OCI-LY1 (cell line): ENCODE results near the gene ULK4.

Experiments used
- EZH2 ChIP-seq: fragments of 200-600 bp; sonication (generic), shearing (Covaris generic); IDR thresholded peaks from 2 replicates; pipeline ENCODE4 v1.8.0; 2017; ENCODE audit warnings: borderline replicate concordance, mixed run types, mild to moderate bottlenecking, antibody characterized with exemption, low read length, moderate library complexity, mixed read lengths
- TF ChIP-seq, protein P1 (sequence below): fragments of 200-600 bp; sonication (generic), shearing (Covaris generic); IDR thresholded peaks from 2 replicates; pipeline ENCODE4 v1.5.1; 2017; ENCODE audit warnings: mild to moderate bottlenecking, antibody characterized with exemption, low read length, moderate library complexity, mixed read lengths

- TF ChIP-seq, protein P1, sequence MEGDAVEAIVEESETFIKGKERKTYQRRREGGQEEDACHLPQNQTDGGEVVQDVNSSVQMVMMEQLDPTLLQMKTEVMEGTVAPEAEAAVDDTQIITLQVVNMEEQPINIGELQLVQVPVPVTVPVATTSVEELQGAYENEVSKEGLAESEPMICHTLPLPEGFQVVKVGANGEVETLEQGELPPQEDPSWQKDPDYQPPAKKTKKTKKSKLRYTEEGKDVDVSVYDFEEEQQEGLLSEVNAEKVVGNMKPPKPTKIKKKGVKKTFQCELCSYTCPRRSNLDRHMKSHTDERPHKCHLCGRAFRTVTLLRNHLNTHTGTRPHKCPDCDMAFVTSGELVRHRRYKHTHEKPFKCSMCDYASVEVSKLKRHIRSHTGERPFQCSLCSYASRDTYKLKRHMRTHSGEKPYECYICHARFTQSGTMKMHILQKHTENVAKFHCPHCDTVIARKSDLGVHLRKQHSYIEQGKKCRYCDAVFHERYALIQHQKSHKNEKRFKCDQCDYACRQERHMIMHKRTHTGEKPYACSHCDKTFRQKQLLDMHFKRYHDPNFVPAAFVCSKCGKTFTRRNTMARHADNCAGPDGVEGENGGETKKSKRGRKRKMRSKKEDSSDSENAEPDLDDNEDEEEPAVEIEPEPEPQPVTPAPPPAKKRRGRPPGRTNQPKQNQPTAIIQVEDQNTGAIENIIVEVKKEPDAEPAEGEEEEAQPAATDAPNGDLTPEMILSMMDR = no peak
- TF ChIP-seq EZH2 = no peak
Measured at GRCh38 chr3:41436983-41437382, 524.9 kb downstream of the ULK4 start.
